ENCODE data around the gene PDE10A.

Gene PDE10A

DNA sequence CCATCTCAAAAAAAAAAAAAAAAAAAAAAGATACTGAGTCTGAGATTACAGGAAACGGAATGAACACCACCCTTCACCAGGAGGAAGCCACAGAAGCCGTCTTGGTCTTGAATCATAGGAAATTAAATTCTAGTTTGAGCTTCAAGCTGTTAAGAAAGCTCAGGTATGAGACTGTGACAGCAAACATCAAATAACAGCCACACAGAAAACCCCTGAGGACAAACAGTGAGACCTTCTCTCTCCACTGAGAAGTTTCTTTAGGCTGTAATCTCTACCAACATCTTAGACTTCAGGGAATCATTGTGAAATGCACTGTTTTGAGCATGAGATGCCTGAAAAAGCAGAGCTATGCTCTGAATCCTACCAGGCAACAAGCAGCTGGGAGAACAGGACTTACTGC, 30.8 kb downstream of the PDE10A start:
- H3K27ac ChIP-seq, result no peak overlapping the region
- H3K9me3 ChIP-seq, result no peaks in the 10 kb centered on the region
- no peaks in the 10 kb centered on the region for H3K4me1 ChIP-seq (ENCODE audit: control insufficient read depth in 1 of 2, insufficient read depth in 1 of 2, low read depth in 1 of 2, low read length in 1 of 2)
- TF ChIP-seq, protein P1, sequence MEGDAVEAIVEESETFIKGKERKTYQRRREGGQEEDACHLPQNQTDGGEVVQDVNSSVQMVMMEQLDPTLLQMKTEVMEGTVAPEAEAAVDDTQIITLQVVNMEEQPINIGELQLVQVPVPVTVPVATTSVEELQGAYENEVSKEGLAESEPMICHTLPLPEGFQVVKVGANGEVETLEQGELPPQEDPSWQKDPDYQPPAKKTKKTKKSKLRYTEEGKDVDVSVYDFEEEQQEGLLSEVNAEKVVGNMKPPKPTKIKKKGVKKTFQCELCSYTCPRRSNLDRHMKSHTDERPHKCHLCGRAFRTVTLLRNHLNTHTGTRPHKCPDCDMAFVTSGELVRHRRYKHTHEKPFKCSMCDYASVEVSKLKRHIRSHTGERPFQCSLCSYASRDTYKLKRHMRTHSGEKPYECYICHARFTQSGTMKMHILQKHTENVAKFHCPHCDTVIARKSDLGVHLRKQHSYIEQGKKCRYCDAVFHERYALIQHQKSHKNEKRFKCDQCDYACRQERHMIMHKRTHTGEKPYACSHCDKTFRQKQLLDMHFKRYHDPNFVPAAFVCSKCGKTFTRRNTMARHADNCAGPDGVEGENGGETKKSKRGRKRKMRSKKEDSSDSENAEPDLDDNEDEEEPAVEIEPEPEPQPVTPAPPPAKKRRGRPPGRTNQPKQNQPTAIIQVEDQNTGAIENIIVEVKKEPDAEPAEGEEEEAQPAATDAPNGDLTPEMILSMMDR (IDR thresholded peaks at IDR 0.05), result no peak
- no peak overlapping the region for H3K4me3 ChIP-seq (ENCODE audit: low read depth in 1 of 2, low read length in 1 of 2)
- H3K27me3 ChIP-seq, result peaks cover 15% of the 10 kb centered on the region
- no peaks in the 10 kb centered on the region for H3K36me3 ChIP-seq

DNA sequence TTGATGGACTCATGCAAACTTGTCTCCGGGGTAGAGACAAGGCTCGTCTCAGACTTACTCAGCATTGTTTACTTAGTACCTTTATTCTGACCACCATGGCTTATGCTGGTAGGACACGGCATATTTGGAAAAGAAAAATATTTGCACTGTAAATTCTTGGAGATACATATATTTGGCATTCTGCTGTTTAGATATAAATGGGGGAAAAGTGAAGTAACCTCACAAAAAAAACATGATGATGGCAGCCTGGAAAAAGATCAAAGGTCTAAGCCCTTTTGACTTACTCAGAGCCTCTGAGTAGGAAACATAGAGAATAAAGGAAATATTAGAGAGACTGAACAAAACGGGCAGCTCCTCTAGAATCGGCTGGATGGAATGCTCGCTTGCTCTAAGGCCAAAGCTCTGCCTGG, 32.5 kb downstream of the PDE10A start:
- H3K9me3 ChIP-seq, result no peaks in the 10 kb centered on the region
- no peaks in the 10 kb centered on the region for H3K4me1 ChIP-seq (ENCODE audit: control insufficient read depth in 1 of 2, insufficient read depth in 1 of 2, low read depth in 1 of 2, low read length in 1 of 2)
- H3K27me3 ChIP-seq, result peaks cover 15% of the 10 kb centered on the region
- TF ChIP-seq, protein P1 (IDR thresholded peaks at IDR 0.05), result no peak
- no peak overlapping the region for H3K4me3 ChIP-seq (ENCODE audit: low read depth in 1 of 2, low read length in 1 of 2)
- H3K27ac ChIP-seq, result no peak overlapping the region
- H3K36me3 ChIP-seq, result no peaks in the 10 kb centered on the region

DNA sequence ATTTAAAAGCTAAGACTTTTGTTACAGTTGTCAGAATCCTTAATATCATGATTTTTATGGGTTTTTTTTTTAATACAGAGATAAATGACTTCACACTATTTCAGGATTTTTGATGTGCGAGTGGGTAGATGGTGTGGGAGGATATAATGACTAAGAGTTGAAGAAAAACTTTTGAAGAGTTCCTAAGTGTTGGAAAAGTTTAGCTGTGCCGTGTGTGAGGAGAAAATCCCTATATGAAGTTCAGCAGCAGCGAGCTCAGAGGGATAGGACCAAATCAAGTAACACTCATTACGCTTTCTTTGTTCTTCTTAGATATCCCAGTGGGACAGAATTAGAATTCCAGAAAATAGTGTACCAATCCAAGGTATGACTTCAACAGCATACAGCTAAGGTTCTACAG, 34.1 kb downstream of the PDE10A start:
- H3K27ac ChIP-seq, result no peak overlapping the region
- peaks cover 3% of the 10 kb centered on the region for H3K27me3 ChIP-seq
- H3K36me3 ChIP-seq, result no peaks in the 10 kb centered on the region
- TF ChIP-seq, protein P1 (IDR thresholded peaks at IDR 0.05), result no peak
- no peaks in the 10 kb centered on the region for H3K4me1 ChIP-seq (ENCODE audit: control insufficient read depth in 1 of 2, insufficient read depth in 1 of 2, low read depth in 1 of 2, low read length in 1 of 2)
- H3K4me3 ChIP-seq (ENCODE audit: low read depth in 1 of 2, low read length in 1 of 2), result no peak overlapping the region
- no peaks in the 10 kb centered on the region for H3K9me3 ChIP-seq

DNA sequence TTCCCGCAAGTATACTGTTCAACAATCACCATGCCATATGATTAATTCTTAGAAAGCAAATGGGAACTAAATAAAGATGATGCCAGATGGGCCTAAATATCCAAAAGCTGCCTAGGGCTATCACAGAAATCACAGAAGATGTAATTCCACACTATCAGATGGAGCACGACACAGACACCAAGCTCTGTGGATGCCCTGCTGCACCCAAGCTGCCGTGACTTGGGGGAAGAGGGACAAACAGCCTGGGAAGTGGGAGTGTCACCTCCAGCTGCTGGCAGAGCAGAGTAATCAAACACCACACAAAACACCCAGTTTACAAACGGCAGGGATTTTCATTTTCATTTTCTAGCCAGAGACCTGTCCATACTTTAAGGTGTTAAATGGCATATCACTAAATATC, 35.7 kb downstream of the PDE10A start:
- no peaks in the 10 kb centered on the region for H3K9me3 ChIP-seq

DNA sequence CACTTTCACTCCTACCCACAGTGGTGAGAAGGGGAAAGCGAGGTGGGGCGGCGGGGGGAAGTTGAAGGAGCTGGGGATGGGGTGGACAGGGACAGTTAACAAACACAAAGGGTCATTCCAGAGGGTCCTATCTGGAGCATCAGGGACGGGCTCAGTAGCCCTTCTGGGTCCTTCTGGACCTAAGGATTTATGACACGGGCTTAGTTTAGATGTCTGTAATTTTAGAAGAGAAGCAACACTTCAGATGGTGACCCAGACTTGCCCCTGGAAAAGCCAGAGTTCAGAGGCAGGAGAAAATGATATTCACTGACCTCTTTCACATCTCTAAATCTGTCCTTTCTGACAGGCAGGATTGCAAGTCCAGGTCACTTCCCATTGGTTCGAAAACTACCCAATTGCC, 36.3 kb downstream of the PDE10A start:
- Histone ChIP-seq H3K36me3 (no peaks in the 10 kb centered on the region), H3K9me3 (no peaks in the 10 kb centered on the region), H3K4me1 (ENCODE audit: control insufficient read depth in 1 of 2, insufficient read depth in 1 of 2, low read depth in 1 of 2, low read length in 1 of 2) (no peaks in the 10 kb centered on the region), H3K4me3 (ENCODE audit: low read depth in 1 of 2, low read length in 1 of 2) (no peak overlapping the region), H3K27ac (no peak overlapping the region), H3K27me3 (no peaks in the 10 kb centered on the region)
- TF ChIP-seq, protein P1 (IDR thresholded peaks at IDR 0.05), result no peak

More for the DNA sequence above, 35.7 kb downstream of the PDE10A start:
- Histone ChIP-seq H3K36me3 (no peaks in the 10 kb centered on the region), H3K4me1 (ENCODE audit: control insufficient read depth in 1 of 2, insufficient read depth in 1 of 2, low read depth in 1 of 2, low read length in 1 of 2) (no peaks in the 10 kb centered on the region), H3K27me3 (no peaks in the 10 kb centered on the region), H3K4me3 (ENCODE audit: low read depth in 1 of 2, low read length in 1 of 2) (no peak overlapping the region), H3K27ac (no peak overlapping the region)
- TF ChIP-seq, protein P1 (IDR thresholded peaks at IDR 0.05), result no peak

All from neutrophil (primary cell).